Astrocyte of the spinal cord (primary cell): ENCODE results near the gene NOXO1.

Source experiments
- DNase-seq: peaks from one replicate; pipeline ENCODE4 v3.0.0; 2011; ENCODE audit warnings: low read depth, low spot score
- H3K4me3 ChIP-seq: 2 replicates; pipeline ENCODE4 v1.5.1; 2011; ENCODE audit warnings: low read depth, mild to moderate bottlenecking, low read length, moderate library complexity
- in situ Hi-C: cut with HindIII; loops from 2 replicates; pipeline ENCODE4 v1.10.0; 2017; ENCODE audit warnings: low sequenced_read_pairs
- TF ChIP-seq, protein P1 (sequence below): IDR thresholded peaks from 2 replicates; pipeline ENCODE4 v1.5.1; 2012; ENCODE audit warnings: low read depth, mild to moderate bottlenecking, low read length, inconsistent platforms

The NOXO1 gene

GRCh38 chr16:1949507-1949906 is 31.8 kb downstream of the NOXO1 start:
- TF ChIP-seq, protein P1, sequence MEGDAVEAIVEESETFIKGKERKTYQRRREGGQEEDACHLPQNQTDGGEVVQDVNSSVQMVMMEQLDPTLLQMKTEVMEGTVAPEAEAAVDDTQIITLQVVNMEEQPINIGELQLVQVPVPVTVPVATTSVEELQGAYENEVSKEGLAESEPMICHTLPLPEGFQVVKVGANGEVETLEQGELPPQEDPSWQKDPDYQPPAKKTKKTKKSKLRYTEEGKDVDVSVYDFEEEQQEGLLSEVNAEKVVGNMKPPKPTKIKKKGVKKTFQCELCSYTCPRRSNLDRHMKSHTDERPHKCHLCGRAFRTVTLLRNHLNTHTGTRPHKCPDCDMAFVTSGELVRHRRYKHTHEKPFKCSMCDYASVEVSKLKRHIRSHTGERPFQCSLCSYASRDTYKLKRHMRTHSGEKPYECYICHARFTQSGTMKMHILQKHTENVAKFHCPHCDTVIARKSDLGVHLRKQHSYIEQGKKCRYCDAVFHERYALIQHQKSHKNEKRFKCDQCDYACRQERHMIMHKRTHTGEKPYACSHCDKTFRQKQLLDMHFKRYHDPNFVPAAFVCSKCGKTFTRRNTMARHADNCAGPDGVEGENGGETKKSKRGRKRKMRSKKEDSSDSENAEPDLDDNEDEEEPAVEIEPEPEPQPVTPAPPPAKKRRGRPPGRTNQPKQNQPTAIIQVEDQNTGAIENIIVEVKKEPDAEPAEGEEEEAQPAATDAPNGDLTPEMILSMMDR, result no peak
- no peak overlapping the region for H3K4me3 ChIP-seq
- no peak for DNase-seq
- in situ Hi-C loops, result no loop called here

- in situ Hi-C loops, result no loop called here
These were observed 33.9 kb downstream of the NOXO1 start for GRCh38 chr16:1947369-1947670.

GRCh38 chr16:1946495-1947368 is 34.5 kb downstream of the NOXO1 start:
- no peak overlapping the region for H3K4me3 ChIP-seq
- TF ChIP-seq, protein P1, result peak; percentile 9
- in situ Hi-C loops, result no loop called here
- DNase-seq, result no peak

More at GRCh38 chr16:1947369-1947670, 33.9 kb downstream of the NOXO1 start:
- no peak for DNase-seq
- H3K4me3 ChIP-seq, result no peak overlapping the region
- TF ChIP-seq, protein P1, result no peak

DNA sequence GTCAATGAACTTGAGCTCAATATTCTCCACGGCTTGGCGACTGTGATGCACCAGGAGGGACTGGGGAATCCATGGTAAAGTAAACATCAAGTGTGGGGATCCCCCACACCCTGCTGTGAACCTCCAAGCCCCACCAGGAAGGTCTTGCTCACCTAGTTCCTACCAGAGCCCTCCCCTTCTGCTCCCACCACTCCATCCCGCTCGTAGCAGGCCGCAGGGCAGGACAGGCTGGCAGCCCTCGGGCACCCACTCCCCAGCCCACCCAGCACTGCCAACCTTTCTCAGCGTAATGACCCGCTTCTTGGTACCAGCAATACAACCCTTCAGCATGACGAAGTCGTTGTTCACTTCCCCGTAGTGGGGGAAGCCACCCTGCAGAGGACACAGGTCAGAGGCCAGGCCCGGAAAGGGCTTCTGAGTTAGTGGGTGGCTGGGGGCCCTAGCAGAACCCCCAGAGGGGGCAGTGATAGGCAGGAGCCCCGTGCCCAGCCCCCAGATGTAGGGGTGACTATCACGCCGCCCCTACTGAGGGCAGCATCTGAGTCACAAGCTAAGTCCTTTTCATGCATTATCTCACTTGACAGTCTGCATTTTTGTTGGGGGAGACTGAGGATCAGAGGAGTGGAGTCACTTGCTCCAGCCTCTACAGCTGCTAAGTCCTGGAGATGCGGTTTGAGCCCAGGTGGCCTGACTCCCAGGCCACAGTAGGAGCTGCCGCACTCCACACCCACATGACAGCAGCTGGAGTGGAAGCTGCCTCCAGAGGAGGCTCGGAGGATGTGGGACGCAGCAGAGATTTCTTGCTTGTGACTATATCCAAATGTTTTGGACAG is 35.5 kb downstream of the NOXO1 start:
- no peak overlapping the region for H3K4me3 ChIP-seq
- TF ChIP-seq, protein P1, result no peak
- in situ Hi-C loops, result no loop called here
- no peak for DNase-seq

GRCh38 chr16:1944612-1945199 is 36.6 kb downstream of the NOXO1 start:
- in situ Hi-C loops, result no loop called here
- no peak for DNase-seq
- TF ChIP-seq, protein P1, result no peak
- no peak overlapping the region for H3K4me3 ChIP-seq
